ENCODE measurements around the gene TMEM255A. TPM values are rescaled to one million over a fixed set of nuclear protein-coding genes. Genes with fewer than 3 reads are reported as not detected.

The TMEM255A gene
- total RNA-seq, 2 experiments from 2014 or later, result not detected

DNA sequence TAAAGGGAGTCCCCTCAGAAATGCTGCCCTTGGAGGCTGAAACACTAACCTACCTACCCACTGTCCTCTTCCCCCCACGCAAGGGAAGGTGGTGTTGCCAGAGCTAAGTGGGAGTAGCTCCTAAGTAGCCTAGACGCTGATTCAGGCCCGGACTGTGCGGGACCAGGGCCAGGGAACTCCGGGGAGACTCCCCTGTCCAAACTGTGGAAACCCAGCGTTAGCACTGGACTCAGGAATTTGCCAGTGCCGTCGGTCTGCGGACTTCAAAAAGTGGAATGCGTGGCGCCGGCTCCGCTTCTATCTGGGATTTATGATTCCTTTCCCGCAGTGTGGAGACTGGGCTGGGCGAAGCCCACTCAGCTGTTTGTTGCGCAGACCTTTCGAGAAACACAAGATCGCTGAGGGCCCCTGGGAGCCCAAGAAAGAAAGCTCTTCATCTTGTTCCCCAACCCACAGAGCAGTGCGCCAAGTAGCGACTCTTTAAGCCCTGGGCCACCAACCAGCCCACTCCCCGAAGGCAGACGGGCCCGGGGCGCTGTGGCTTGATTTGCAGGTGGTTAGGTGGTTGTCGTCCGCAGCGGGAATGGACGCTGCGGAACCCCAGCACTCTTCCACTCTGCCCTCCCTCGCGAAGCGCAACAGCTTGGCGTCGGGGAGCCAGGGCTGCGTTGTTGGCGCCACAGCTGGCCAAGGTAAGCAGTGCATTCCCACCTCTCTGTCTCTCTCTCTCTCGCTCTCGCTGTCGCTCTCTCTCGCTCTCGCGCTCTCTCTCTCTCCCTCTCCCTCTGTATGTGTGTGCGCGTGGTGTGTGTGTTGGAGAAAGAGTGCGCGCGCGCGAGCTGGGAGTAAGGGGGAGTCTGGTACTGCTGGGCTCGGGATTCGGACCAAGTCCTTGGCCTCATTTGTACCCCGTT is 2.0 kb downstream of the TMEM255A start:
- ATAC-seq, result peak; percentile 96
- H3K27me3 Mint-ChIP-seq, result peaks cover 48% of the 10 kb centered on the region

DNA sequence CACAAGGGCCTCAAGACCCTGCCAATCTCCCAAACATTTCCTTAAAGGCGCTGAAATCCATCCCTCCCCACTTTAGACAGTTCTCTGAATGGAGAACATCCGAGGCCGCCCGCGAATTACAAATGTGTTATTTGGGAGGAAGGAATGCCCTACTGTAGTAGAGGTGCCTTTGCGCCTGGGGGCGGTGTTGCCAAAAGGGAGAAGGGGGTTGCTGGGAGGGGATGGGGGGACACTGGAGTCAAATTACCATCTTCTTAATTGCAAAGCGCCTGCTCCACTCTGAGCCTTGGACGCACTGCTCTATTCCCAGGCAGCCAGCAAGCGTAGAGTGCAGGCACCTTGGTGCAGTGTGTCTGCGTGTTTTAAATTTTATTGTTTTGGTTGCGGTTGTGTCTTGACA is 2.7 kb downstream of the TMEM255A start:
- CTCF ChIA-PET, result interaction anchor here (0.8 to 1.5 kb wide), 6 partner anchors 10 to 144 kb away, joined by 3 to 7 read pairs (median 6); partner anchors contain the start of gene ZBTB33
- H3K27ac Mint-ChIP-seq, result no peak overlapping the region
- H3K9me3 Mint-ChIP-seq, result no peaks in the 10 kb centered on the region
- POLR2A ChIA-PET, result no interaction called here
- DNase-seq, result no peak
- TF ChIP-seq, protein P1, sequence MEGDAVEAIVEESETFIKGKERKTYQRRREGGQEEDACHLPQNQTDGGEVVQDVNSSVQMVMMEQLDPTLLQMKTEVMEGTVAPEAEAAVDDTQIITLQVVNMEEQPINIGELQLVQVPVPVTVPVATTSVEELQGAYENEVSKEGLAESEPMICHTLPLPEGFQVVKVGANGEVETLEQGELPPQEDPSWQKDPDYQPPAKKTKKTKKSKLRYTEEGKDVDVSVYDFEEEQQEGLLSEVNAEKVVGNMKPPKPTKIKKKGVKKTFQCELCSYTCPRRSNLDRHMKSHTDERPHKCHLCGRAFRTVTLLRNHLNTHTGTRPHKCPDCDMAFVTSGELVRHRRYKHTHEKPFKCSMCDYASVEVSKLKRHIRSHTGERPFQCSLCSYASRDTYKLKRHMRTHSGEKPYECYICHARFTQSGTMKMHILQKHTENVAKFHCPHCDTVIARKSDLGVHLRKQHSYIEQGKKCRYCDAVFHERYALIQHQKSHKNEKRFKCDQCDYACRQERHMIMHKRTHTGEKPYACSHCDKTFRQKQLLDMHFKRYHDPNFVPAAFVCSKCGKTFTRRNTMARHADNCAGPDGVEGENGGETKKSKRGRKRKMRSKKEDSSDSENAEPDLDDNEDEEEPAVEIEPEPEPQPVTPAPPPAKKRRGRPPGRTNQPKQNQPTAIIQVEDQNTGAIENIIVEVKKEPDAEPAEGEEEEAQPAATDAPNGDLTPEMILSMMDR (IDR thresholded peaks at IDR 0.05), result peak; percentile 7
- no peak overlapping the region for H3K4me3 Mint-ChIP-seq
- no peak for ATAC-seq
- intact Hi-C loops (cut with micrococcal nuclease), result loop anchor here (10.0 kb wide), 1 partner anchor 54 kb away; the partner anchor contains the start of gene ZBTB33
- peaks cover 45% of the 10 kb centered on the region for H3K27me3 Mint-ChIP-seq
- H3K4me1 Mint-ChIP-seq (ENCODE audit: low read depth), result peaks cover 16% of the 10 kb centered on the region
- H3K36me3 Mint-ChIP-seq (ENCODE audit: low read depth), result no peaks in the 10 kb centered on the region

More for the DNA sequence above, 2.0 kb downstream of the TMEM255A start:
- Mint-ChIP-seq H3K4me1 (ENCODE audit: low read depth) (peaks cover 16% of the 10 kb centered on the region), H3K9me3 (no peaks in the 10 kb centered on the region), H3K4me3 (peak overlapping the region; percentile 70), H3K27ac (no peak overlapping the region), H3K36me3 (ENCODE audit: low read depth) (no peaks in the 10 kb centered on the region)
- TF ChIP-seq, protein P1 (IDR thresholded peaks at IDR 0.05), result peak; percentile 21
- intact Hi-C loops (cut with micrococcal nuclease), result loop anchor here (10.0 kb wide), 1 partner anchor 54 kb away; the partner anchor contains the start of gene ZBTB33
- POLR2A ChIA-PET, result no interaction called here
- CTCF ChIA-PET, result interaction anchor here (0.8 to 1.8 kb wide), 10 partner anchors 9 to 177 kb away, joined by 3 to 7 read pairs (median 5); partner anchors contain the start of genes LAMP2 and ZBTB33
- DNase-seq, result peak; percentile 75

DNA sequence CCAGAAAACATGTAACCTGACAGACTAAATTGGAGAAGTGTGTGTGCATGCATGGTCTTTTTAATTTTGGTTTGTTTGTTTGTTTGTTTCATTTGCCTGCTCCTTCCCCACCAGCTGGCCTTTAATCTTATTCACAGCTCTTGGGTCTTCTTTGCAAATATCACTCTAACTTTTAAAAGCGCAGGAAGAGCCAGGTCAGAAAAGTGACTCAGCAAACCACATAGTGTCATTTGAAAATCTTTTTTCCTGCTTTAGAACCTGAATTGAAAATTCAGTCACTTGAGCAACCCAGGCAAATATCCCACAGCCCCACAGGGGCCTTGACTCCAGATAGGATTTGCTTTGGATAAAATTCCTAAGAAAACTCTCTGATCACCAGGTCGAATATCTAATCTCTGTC is 4.6 kb downstream of the TMEM255A start:
- H3K9me3 Mint-ChIP-seq, result no peaks in the 10 kb centered on the region
- ChIA-PET POLR2A (no interaction called here), CTCF (no interaction called here)
- no peak overlapping the region for H3K4me3 Mint-ChIP-seq
- intact Hi-C loops (cut with micrococcal nuclease), result loop anchor here (10.0 kb wide), 1 partner anchor 52 kb away; the partner anchor contains the start of gene ZBTB33
- ATAC-seq (no peak), DNase-seq (no peak)
- H3K27me3 Mint-ChIP-seq, result peaks cover 31% of the 10 kb centered on the region
- no peaks in the 10 kb centered on the region for H3K36me3 Mint-ChIP-seq (ENCODE audit: low read depth)
- TF ChIP-seq, protein P1 (IDR thresholded peaks at IDR 0.05), result no peak
- no peak overlapping the region for H3K27ac Mint-ChIP-seq
- H3K4me1 Mint-ChIP-seq (ENCODE audit: low read depth), result peaks cover 27% of the 10 kb centered on the region

DNA sequence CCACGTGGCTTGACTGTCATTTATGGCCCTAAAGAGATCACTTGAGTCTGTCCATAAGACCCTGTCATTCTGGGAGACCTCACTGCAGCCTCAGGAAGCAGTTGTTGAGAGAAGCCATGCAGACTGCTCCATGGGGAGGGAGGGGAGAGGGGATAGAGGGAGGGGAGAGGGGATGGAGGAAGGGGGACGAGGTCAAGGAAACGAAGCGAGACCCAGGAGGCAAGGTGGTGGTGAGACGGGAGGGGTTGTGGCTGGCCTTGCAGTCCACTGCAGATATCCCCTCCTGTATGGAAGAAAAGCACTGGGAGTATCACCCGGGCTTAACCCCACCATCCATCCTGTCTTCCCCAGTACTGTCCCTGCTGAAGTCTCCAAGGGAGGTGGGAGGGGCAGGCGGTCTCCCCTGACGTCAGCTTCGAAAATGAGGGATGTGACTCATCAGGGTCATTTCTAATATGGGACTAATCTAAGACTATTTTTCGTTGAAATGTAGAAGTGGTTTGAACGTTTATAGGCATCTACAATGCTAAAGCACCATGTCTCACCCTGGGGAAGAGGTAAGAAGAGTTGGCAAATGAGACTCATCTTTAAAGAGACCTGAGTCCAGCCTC is 5.6 kb downstream of the TMEM255A start:
- Mint-ChIP-seq H3K4me1 (ENCODE audit: low read depth) (peaks cover 27% of the 10 kb centered on the region), H3K27ac (no peak overlapping the region), H3K36me3 (ENCODE audit: low read depth) (no peaks in the 10 kb centered on the region), H3K4me3 (no peak overlapping the region), H3K27me3 (peaks cover 25% of the 10 kb centered on the region), H3K9me3 (no peaks in the 10 kb centered on the region)
- ChIA-PET CTCF (no interaction called here), POLR2A (no interaction called here)
- no peak for DNase-seq
- TF ChIP-seq, protein P1 (IDR thresholded peaks at IDR 0.05), result no peak
- no peak for ATAC-seq
- intact Hi-C loops (cut with micrococcal nuclease), result loop anchor here (10.0 kb wide), 1 partner anchor 51 kb away; the partner anchor contains the start of gene ZBTB33

Data from activated CD8-positive, alpha-beta T cell treated with anti-CD3 and anti-CD28 coated beads for 36 hours (primary cell).